Measurements from ENCODE around the gene PXMP4.
A peak's percentile ranks its signal among the peaks of the same experiment; 100 is the strongest.

The PXMP4 gene

DNA sequence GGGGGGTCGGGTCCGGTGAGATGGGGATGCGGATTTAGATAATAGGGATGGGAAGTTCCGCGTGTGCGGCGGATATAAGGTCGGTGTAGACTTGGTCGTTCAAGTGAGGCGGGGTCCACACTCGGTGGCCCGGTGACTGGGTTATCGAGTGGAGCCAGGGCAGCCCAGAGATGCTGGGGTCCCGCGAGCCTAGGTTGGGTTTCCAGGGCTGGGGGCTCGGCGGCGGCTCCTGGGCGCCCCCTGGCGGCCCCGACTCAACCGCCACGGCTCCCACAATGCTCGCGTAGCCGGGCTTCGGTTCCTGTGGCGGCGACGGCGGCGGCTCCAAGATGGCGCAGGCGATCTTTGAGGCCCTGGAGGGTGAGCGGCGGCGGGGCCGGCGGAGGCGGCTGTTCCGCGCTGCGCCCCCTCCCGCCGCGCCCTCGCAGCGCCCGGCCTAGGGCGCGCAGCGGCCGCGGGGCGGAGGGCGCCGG, 11.6 kb upstream of the PXMP4 start, which contains the start of gene ZNF341:
Gene ZNF341 (plus strand): TSS at position 304 of the 473 bp plus-strand sequence. CDS start 26 bp downstream, at position 330.
- peak; percentile 88 for DNase-seq (ENCODE audit: low spot score)

DNA sequence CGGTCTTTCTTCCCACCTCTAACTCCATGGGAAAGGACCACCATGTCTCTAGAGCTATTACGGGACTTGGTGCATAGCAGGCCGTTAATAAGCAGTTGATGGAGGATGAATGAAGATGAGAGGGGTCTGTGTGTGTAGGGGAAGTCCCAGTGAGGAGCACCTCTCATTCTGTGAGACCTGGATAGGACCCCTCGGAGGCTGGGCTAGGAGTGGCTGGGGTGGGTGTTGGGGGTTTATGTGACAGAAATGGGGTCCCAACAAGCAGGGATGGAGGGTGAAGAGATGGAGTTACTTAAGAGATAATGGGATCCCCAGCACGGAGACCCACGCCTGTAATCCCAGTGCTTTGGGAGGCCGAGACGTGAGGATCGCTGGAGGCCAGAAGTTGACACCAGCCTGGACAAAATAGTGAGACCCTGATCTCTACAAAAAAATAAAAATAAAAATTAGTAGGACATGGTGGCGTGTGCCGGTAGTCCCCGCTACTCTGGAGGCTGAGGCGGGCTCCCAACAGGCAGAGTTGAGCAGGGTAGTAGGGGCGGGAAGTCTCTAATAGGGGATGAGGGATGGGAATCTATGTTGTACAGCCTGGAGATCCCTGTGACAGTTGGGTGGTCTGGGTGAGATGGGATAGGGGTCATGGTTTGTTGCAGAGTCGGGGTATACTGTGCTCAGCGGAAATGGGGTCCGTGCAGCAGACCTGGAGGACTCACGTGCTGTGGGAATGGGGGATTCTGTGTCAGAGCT, 11.0 kb upstream of the PXMP4 start:
- no peak for DNase-seq (ENCODE audit: low spot score)

DNA sequence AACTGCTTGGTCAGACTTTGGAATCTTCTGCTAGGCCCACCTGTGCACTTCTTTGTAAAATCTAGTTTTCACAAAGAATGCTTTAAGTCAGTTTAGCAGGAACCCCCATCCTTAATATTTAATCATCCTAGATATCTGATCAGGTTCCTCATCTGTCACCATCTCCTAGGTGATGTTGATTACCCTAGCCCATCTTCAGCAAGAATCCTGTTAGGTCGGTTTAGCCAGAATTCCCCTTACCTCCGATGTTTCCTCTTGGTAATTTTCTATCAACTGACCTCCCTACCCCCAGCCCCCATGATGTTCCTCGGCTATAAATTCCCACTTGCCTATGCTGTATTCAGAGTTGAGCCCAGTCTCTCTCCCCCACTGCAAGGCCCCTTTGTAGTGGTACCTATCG, 9.0 kb upstream of the PXMP4 start:
- DNase-seq (ENCODE audit: low spot score): no peak

DNA sequence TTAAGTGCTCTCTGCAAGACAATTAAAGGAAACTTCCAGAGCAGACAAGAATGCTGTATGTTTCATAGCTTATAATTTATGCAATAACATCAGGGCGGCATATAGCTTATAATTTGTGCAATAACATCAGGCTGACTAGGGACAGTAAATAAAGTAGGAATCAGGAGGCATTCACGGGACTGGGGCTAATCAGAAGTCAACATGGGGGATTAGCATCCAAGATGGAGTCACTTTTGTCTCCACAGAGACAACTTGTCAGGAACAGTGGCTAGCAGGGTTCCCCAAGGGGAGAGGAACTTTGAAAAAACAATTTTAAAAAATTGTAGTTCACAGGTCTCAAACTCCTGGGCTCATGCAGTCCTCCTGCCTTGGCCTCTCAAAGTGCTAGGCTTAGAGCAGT, 8.4 kb upstream of the PXMP4 start:
- DNase-seq (ENCODE audit: low spot score): no peak

DNA sequence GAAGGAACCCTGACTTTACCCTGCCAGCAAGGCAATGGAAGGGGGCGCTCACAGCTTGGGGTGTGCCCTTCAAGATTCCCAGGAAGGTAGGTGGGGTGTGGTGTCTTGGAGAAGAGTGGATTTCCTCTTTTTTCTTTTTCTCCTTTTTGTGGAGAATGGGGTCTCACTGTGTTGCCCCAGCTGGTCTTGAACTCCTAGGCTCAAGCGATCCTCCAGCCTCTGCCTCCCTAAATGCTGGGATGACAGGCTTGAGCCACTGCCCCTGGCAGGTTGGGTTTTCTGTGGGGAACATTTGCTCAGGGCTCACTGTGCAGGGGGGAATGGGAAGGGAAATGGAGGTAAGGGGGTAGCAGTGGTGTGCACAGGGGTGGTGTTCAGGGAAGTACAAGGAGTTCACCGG, 7.7 kb upstream of the PXMP4 start:
- no peak for DNase-seq (ENCODE audit: low spot score)

DNA sequence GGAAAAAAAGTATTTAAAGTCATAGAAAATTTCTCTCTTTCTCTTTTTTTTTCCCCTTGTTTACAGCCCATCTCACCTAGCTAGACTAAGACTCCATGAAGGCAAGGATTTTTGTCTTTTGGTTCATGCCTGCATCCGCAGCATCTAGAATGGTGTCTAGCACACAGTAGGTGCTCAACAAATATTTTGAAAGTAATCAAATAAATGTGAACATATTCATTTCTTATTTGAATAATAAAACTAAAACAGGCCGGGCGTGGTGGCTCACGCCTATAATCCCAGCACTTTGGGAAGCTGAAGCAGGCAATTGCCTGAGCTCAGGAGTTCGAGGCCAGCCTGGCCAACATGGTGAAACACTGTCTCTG, 7.0 kb upstream of the PXMP4 start:
- DNase-seq (ENCODE audit: low spot score): no peak

DNA sequence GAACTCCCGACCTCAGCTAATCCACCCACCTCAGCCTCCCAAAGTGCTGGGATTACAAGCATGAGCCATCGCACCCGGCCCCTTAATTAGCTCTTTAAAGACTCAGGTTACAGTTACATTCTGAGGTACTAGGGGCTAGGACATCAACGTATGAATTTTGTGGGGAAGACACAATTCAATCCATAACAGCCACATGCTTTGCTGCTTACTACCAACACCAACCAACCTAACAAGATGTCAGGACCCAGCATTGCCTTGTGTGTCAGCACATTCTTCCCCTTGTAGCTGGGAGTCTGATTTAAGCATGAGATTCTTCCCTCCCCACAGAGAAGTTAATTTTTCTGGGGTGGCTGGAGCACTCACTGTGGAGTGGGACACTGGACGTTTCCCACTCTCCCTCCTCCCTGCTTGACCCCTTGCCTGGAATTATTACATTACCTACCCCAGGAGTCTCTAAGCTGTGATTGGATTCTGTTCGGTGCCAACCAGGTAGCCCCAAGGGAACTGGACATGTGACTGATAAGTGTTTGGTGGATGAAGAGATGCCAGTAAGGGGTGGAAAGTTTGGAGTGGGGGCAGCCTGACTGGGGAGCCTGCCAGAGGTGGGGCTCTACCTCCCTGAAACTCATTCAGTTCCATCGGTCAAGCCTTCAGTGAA, 5.6 kb upstream of the PXMP4 start:
- no peak for DNase-seq (ENCODE audit: low spot score)

DNA sequence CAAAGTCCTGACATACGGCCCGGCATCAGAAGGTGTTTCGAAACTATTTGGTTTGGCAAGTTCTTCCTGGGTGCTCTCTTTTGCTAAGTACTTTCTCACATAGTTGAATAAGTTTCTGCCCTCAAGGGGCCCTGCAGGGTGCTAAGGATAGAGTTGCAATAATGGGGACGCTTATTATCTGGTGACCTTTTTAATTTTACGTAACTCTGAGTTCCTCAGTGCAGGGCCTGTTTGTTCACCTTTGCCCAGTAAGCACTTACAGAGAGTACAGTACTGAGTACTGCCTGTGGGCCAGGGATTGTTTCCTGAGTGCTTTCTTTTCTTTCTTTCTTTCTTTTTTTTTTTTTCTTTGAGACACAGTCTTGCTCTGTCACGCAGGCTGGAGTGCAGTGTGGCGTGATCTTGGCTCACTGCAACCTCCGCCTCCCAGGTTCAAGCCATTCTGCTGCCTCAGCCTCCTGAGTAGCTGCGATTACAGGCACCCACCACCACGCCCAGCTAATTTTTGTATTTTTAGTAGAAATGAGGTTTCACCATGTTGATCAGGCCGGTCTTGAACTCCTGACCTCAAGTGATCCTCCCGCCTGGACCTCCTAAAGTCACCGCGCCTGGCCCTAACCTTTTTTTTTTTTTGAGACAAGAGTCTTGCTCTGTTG, 4.5 kb upstream of the PXMP4 start:
- DNase-seq (ENCODE audit: low spot score): no peak

DNA sequence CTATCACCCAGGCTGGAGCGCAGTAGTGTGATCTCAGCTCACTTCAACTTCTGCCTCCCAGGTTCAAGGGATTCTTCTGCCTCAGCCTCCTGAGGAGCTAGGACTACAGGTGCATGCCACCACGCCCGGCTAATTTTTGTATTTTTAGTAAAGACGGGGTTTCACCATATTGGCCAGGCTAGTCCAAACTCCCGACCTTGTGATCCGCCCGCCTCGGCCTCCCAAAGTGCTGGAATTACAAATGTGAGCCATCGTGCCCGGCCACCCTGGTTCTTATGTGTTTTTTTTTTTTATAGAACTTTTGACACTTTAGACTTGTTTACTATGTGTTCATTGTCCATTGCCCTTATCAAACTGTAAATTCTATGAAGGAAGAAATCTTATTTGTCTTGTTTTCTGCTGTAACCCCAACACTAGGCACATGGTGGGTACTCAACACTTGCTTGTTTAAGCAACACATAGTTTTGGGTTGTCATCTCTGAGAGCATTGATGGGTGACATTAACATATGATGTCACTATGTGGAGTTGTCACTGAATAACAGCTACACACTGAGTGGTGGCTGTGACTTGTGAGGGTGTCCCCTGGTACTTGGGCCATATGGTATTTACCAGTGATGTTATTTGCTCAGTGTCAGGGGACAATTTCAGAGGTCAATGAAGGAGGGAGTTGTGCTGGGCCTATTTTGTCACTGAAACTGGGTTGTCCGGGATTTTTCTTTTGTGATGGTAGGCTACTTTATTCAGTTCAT, 1.5 kb upstream of the PXMP4 start:
- no peak for DNase-seq (ENCODE audit: low spot score)

DNA sequence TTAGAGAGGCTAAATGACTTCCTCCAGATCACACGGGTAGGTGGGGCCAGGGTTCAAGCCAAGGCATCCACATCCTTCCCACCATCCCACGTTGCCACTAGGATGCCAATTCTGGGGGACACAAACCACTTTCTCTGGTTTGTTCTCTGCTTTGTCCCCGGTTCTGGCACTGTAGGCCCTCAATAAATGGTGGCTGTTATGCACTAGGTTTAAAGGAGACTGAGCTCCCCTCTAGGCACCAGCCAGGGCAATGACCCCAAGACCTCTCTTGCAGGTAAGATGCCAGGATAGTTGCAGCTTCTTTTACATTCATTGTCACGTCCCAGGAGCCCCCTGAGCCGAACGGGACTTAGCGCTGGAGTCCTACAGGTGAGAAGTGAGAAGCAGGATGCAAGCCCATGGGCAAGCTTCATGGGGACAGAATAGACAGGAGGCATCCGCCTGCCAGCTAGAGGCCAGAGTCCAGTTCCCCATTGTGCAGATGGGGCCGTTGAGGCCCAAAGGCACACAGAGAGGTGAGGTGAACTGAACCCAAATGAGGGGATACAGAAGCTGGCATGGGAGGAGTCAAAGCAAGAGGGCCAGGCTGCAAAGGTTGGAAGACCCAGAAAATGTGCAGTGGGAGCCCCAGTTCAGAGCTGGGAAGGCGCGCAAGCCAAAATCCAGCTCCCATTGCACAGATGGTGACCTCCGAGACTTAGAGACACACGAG, 677 bp downstream of the PXMP4 start:
- DNase-seq (ENCODE audit: low spot score): no peak

DNA sequence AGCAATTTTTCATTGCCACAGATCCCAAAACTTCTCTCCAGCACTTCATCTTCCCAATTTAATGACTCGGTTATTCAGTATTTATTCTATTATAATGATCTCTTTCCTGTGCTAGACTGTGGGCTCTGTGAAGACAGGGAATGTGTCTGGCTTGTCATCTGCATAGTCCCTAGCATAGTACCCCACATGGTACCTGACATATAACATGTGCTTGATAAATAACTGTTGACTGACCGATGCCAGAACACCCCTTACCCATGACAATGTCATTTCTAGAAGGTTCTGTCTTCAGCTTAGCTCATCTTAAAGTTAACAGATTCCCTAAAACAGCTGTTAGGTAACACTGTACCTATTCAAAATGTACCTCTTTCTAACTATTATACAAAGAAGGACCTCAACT, 3.6 kb downstream of the PXMP4 start:
- DNase-seq (ENCODE audit: low spot score): no peak

DNA sequence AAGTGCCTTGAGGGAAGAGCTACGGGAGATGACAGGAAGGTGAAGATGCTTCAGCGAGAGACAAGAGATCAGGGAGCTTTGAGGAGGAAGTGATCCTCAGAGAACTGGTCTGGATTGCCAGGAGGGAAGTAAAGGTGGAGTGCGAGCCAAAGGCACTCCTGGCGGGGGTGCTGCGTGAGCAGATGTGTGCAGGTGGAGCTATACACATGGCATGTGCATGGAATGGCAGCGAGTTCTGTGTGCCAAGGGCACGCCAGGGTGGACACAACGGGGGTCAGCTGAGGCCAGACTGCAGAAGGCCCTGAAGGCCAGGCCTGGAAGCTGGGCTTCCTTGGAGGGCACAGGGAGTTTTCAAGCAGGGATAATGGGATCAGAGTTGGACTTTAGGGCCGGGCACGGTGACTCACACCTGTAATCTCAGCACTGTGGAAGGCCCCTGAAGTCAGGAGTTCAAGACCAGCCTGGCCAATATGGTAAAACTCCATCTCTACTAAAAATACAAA, 6.2 kb downstream of the PXMP4 start:
- no peak for DNase-seq (ENCODE audit: low spot score)

DNA sequence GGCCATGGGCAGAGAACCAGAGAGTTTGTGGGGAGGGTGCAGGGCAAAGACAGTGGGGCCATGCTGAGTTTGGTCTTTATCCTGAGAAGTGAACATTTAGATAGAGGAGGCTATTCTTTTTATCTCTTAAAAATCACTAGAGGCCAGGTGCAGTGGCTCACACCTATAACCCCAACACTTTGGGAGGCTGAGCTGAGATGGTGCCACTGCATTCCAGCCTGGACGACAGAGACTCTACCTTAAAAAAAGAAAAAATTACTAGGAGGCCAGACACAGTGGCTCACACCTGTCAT, 8.7 kb downstream of the PXMP4 start:
- DNase-seq (ENCODE audit: low spot score): no peak

DNA sequence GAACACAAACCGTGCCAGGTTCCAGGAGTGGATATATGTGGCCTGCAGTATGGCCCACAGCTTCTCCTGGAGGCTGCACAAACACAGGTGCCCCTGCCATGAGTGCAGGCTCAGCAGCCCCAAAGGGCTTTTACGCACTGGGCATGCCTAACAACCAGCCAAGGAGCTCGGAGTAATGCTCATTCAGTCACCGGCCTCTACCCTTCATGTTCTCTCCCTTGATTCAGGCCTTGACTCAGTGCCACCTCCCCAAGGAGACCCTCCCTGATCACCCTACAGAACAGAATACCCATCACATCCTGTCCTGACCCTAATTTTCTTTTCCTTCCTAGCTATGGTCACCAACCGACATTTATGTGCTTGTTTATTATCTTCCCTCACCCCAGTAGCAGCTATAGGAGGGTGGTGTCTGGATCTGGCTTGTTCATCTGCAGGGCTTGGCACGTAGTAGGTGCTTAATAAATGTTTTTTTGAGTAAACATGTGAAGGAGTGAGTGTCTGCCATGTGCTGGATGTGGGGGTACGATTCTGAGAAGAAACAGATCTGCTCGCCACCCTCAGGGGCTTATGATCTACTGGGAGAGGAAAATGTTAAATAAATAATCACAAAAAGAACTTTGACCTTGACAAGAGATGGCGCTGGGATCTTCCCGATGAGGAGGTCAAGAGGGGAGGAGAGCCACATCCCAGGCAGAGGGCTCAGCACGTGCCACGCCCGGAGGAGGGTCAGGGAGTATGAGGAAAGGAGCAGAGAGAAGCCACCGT, 9.2 kb downstream of the PXMP4 start:
- no peak for DNase-seq (ENCODE audit: low spot score)

DNA sequence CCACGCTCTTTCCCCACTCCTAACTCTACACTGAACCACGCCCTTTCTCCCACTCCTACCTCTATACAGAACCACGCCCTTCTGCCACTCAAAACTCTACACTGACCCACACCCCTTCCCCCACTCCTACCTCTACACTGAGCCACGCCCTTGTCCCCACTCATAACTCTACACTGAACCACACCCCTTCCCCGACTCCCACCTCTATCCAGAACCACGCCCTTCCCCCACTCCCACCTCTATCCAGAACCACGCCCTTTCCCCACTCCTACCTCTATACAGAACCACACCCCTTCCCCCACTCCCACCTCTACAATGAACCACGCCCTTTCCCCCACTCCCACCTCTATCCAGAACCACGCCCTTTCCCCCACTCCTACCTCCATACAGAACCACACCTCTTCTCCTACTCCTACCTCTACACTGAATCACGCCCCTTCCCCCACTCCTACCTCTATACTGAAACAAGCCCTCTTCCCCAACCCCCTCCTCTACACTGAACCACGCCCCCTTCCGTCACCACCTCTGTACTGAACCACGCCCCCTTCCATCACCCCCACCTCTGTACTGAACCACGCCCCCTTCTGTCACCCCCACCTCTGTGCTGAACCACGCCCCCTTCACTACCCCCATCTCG, 10.1 kb downstream of the PXMP4 start:
- peak; percentile 23 for DNase-seq (ENCODE audit: low spot score)

DNA sequence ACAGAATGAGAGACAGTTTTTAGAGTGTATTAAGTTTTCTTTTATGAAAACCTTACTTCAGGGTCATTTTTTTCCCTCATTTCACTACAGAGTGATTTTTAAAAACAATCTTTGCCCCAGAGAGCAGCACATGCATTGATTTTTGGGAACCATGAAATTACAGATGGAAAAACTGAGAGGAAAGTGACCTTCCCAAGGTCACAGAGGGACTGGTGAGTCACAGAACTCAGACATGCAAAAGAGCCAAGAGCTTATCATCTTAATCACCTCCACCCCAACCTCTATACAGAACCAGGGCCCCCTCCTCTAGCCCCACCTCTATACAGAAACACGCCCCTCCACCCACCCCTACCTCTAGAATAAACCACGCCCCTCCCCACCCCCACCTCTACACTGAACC, 10.7 kb downstream of the PXMP4 start:
- no peak for DNase-seq (ENCODE audit: low spot score)

DNA sequence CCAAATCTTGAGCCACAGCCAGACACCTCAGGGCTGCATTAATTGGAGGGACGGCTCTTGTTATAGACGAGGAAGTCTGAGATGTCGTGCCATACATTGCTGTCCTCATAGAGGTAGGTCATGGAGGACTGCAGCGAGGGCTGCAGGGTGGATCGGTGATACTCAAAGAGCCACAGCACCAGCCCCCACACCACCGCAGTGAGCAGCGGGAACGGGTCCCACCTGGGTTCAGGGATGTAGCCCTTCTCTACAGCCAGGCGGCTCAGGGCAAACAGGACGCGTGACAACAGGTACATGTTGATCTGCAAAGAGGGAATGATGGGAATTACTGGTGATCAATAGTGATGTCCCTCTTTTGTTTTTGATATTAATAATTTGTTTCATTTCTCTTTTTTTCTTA, 12.4 kb downstream of the PXMP4 start:
- DNase-seq (ENCODE audit: low spot score): no peak

DNA sequence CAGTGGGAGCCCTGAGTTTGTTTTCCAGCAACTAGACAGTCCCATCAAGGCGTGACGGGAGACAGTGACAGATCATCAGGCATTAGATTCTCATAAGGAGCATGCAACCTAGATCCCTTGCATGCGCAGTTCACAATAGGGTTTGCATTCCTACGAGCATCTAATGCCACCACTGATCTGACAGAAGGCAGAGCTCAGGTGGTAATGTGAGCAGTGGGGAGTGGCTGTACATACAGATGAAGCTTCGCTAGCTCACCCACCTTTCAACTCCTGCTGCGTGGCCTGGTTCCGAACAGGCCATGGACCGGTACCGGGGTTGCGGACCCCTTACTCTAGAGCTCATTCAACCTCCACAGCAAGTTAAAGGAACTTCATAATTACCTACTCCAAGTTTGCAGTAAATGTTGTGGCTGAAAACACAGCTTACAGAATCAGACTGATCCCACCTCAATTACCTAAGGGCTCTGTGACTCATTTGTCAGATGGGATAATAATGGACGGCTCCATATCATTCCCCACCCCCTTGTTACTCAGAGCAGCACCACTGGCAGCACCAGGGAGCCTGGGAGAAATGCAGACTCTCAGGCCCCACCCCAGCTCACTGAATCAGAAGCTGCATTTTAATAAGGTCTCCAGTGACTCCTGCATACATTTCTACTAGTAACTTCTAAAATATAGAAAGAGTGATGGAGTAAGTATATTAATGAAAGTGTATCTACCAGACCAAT, 15.7 kb downstream of the PXMP4 start:
- DNase-seq (ENCODE audit: low spot score): no peak

DNA sequence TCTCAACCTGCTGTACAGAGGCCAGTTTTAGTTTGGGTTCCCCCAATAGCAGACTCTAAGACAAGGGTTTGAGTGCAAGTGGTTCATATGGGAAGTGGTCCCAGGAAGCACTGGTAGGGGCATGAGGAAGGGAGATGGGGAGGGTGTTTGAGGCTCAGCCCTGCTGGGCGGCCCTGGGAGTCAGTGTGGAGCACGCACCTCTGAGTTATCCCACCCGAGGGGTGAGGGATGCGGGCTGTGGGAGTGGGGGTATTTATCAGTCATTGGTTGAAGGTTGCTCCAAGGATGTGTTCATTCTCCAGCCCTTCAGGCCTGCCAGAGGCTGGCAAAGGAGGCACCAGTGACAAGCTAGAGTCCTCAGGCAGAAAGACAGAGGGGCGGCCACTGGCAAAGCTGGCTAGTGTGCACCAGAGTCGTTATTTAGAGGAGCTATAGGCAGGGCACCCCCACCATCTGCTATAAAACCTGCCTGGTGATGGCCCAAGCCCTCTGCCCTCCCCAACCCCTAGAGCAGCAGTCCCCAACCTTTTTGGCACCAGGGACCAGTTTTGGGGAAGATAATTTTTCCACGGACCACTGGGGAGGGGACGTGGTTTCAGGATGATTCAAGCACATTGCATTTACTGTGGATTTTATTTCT, 16.5 kb downstream of the PXMP4 start:
- no peak for DNase-seq (ENCODE audit: low spot score)

Data from hematopoietic multipotent progenitor cell treated with erythropoietin and hydrocortisone succinate and interleukin-3 and kit ligand, for 15 days (in vitro differentiated cells).